Fibroblast of peridontal ligament (primary cell): ENCODE data around the gene DES.
"Not testable (repeated sequence)": the region's sequence is repeated elsewhere in the genome, so short reads cannot be mapped to it uniquely, and the experiment has no call there.

Experiments used
- DNase-seq: peaks from one replicate; pipeline ENCODE4 v3.0.0-alpha.2; 2010; ENCODE audit errors: extremely low read depth

The DES gene

GRCh38 chr2:219399716-219400478 is 18.3 kb upstream of the DES start:
- no peak for DNase-seq

GRCh38 chr2:219400562-219400961 is 17.6 kb upstream of the DES start:
- no peak for DNase-seq

- DNase-seq: no peak
Observed at GRCh38 chr2:219401606-219402005, 16.6 kb upstream of the DES start.

GRCh38 chr2:219402665-219403515 is 15.3 kb upstream of the DES start:
- peak; percentile 91 for DNase-seq

GRCh38 chr2:219403861-219404260 is 14.3 kb upstream of the DES start:
- no peak for DNase-seq

- DNase-seq: no peak
Observed at GRCh38 chr2:219404291-219404910, 13.8 kb upstream of the DES start.

- no peak for DNase-seq
Observed at GRCh38 chr2:219404954-219405353, 13.2 kb upstream of the DES start.

- no peak for DNase-seq
Observed at GRCh38 chr2:219405451-219405850, 12.7 kb upstream of the DES start.

GRCh38 chr2:219405958-219406860 is 12.0 kb upstream of the DES start:
- DNase-seq: no peak

GRCh38 chr2:219406861-219407230 is 11.3 kb upstream of the DES start:
- DNase-seq: peak; percentile 98

- DNase-seq: not testable (repeated sequence)
Observed at GRCh38 chr2:219407343-219407742, 10.8 kb upstream of the DES start.

- DNase-seq: no peak
Observed at GRCh38 chr2:219408204-219408603, 10.0 kb upstream of the DES start.

GRCh38 chr2:219408631-219409030 is 9.5 kb upstream of the DES start:
- DNase-seq: no peak

GRCh38 chr2:219409619-219410018 is 8.6 kb upstream of the DES start:
- DNase-seq: no peak

- DNase-seq: no peak
Observed at GRCh38 chr2:219410390-219410789, 7.8 kb upstream of the DES start.

GRCh38 chr2:219414857-219415256 is 3.3 kb upstream of the DES start:
- no peak for DNase-seq

- no peak for DNase-seq
Observed at GRCh38 chr2:219415580-219416234, 2.5 kb upstream of the DES start.

- no peak for DNase-seq
Observed at GRCh38 chr2:219416235-219416602, 2.0 kb upstream of the DES start.

GRCh38 chr2:219416938-219417337 is 1.2 kb upstream of the DES start:
- DNase-seq: no peak

GRCh38 chr2:219417374-219417773 is 803 bp upstream of the DES start:
- DNase-seq: no peak

- no peak for DNase-seq
Observed at GRCh38 chr2:219419012-219419324, 791 bp downstream of the DES start.
